GM18520 (cell line): ENCODE measurements around the gene ZNF423.

Experiments used
- ATAC-seq: cut with Tn5 transposase; IDR thresholded peaks from one replicate; pipeline ENCODE4 v1.9.1; 2021; ENCODE audit not compliant: unreplicated experiment

The ZNF423 gene

GRCh38 chr16:49731911-49732310, 124.0 kb downstream of the ZNF423 start:
- no peak for ATAC-seq

- ATAC-seq = no peak
Measured at GRCh38 chr16:49730772-49731171, 125.1 kb downstream of the ZNF423 start.

- no peak for ATAC-seq
Measured at GRCh38 chr16:49727611-49728010, 128.3 kb downstream of the ZNF423 start.

- ATAC-seq = no peak
Measured at GRCh38 chr16:49726155-49726554, 129.8 kb downstream of the ZNF423 start.

GRCh38 chr16:49725651-49726050, 130.3 kb downstream of the ZNF423 start:
- ATAC-seq = no peak

GRCh38 chr16:49724774-49725173, 131.1 kb downstream of the ZNF423 start:
- ATAC-seq = no peak

- ATAC-seq = no peak
Measured at GRCh38 chr16:49723310-49723709, 132.6 kb downstream of the ZNF423 start.

- no peak for ATAC-seq
Measured at GRCh38 chr16:49720225-49720624, 135.7 kb downstream of the ZNF423 start.

- no peak for ATAC-seq
Measured at GRCh38 chr16:49717689-49718088, 138.2 kb downstream of the ZNF423 start.

GRCh38 chr16:49716339-49716934, 139.5 kb downstream of the ZNF423 start:
- ATAC-seq = no peak

- ATAC-seq = no peak
Measured at GRCh38 chr16:49713770-49714169, 142.1 kb downstream of the ZNF423 start.

- no peak for ATAC-seq
Measured at GRCh38 chr16:49712542-49712941, 143.4 kb downstream of the ZNF423 start.

- ATAC-seq = no peak
Measured at GRCh38 chr16:49712106-49712505, 143.8 kb downstream of the ZNF423 start.

GRCh38 chr16:49709057-49709456, 146.9 kb downstream of the ZNF423 start:
- no peak for ATAC-seq

GRCh38 chr16:49708491-49708890, 147.4 kb downstream of the ZNF423 start:
- no peak for ATAC-seq

- ATAC-seq = no peak
Measured at GRCh38 chr16:49706620-49707355, 149.1 kb downstream of the ZNF423 start.

- ATAC-seq = no peak
Measured at GRCh38 chr16:49704586-49705155, 151.2 kb downstream of the ZNF423 start.

- ATAC-seq = no peak
Measured at GRCh38 chr16:49703483-49703882, 152.4 kb downstream of the ZNF423 start.

GRCh38 chr16:49701789-49702494, 154.0 kb downstream of the ZNF423 start:
- no peak for ATAC-seq

- ATAC-seq = no peak
Measured at GRCh38 chr16:49701065-49701685, 154.7 kb downstream of the ZNF423 start.
